Measurements from ENCODE around the gene KRTAP5-4. TPM values are rescaled to one million over a fixed set of nuclear protein-coding genes. Genes with fewer than 3 reads are reported as not detected.

The KRTAP5-4 gene
- total RNA-seq, 1 donor: not detected

- H3K4me3 ChIP-seq (ENCODE audit: low read depth, low read length): no peak overlapping the region
- no peak for TF ChIP-seq CTCF (IDR thresholded peaks at IDR 0.05; ENCODE audit: insufficient read depth, low read depth, low read length)
- no peak for DNase-seq (ENCODE audit: low read depth)
Measured at GRCh38 chr11:1656061-1656441, 34.1 kb upstream of the KRTAP5-4 start.

DNA sequence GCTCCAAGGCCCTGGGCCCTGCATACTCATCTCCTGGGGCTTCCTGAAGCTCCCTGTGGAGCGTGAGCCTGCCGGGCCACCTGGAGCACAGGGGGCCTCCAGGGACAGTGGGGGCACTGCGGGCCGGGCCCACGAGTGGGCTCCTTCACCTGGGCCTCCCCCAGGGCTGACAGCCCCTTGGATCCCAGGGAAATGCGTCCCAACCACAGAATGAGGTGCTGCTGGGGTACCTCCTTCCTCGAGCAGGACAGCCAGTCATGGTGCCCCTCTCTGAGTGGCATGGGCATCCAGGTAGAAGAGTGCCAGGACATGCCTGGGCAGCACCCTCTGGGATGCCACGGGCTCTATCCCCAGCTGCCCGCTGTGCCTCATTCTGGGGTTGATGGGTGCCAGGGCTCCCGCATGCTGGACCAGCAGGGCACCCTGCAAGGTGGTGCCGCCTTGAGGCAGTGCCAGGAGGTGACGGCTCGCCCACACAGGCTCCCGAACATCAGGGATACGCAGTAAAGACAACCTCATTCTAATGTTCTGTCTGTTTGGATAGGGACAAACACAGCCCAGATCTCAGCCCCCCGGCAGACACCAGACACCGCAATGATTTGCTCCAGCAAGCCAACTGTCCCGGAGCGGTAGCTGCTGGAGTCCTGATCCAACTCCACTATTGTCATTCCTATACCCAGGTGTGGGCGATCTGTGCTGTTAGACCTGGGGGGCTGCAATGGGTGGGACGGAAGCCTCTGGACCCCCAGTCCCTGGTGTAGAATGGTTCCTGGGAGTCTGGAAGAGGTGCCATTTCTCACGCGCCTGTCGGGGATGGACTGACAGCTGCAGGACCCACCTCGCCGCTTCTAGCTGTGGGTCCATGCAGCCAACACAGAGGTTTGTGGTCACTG is 33.5 kb upstream of the KRTAP5-4 start:
- DNase-seq (ENCODE audit: low read depth): no peak
- TF ChIP-seq CTCF (IDR thresholded peaks at IDR 0.05; ENCODE audit: insufficient read depth, low read depth, low read length): no peak
- H3K4me3 ChIP-seq (ENCODE audit: low read depth, low read length): no peak overlapping the region

GRCh38 chr11:1654388-1655167 is 32.6 kb upstream of the KRTAP5-4 start:
- H3K4me3 ChIP-seq (ENCODE audit: low read depth, low read length): no peak overlapping the region
- peak; percentile 80 for DNase-seq (ENCODE audit: low read depth)
- TF ChIP-seq CTCF (IDR thresholded peaks at IDR 0.05; ENCODE audit: insufficient read depth, low read depth, low read length): no peak

GRCh38 chr11:1653541-1654387 is 31.8 kb upstream of the KRTAP5-4 start:
- TF ChIP-seq CTCF (IDR thresholded peaks at IDR 0.05; ENCODE audit: insufficient read depth, low read depth, low read length): no peak
- H3K4me3 ChIP-seq (ENCODE audit: low read depth, low read length): no peak overlapping the region
- DNase-seq (ENCODE audit: low read depth): no peak

- H3K4me3 ChIP-seq (ENCODE audit: low read depth, low read length): no peak overlapping the region
- peak; percentile 91 for TF ChIP-seq CTCF (IDR thresholded peaks at IDR 0.05; ENCODE audit: insufficient read depth, low read depth, low read length)
- DNase-seq (ENCODE audit: low read depth): peak; percentile 51
Measured at GRCh38 chr11:1652771-1653540, 31.0 kb upstream of the KRTAP5-4 start.

- no peak for TF ChIP-seq CTCF (IDR thresholded peaks at IDR 0.05; ENCODE audit: insufficient read depth, low read depth, low read length)
Measured at GRCh38 chr11:1652442-1652770, 30.5 kb upstream of the KRTAP5-4 start.

More at GRCh38 chr11:1652442-1652770, 30.5 kb upstream of the KRTAP5-4 start:
- DNase-seq (ENCODE audit: low read depth): no peak
- H3K4me3 ChIP-seq (ENCODE audit: low read depth, low read length): no peak overlapping the region

All from fibroblast of villous mesenchyme (primary cell).